ENCODE data around the gene ASTN2.

The ASTN2 gene

GRCh38 chr9:116479056-116479544 lies 935.8 kb downstream of the ASTN2 start:
- Histone ChIP-seq H3K79me2 (ENCODE audit: insufficient read depth, low read length) (no peaks in the 10 kb centered on the region), H4K20me1 (ENCODE audit: insufficient read depth, low read length) (no peaks in the 10 kb centered on the region), H2AFZ (ENCODE audit: low read length) (no peak overlapping the region), H3K9me2 (ENCODE audit: low read depth, low read length) (no peaks in the 10 kb centered on the region), H3K27me3 (ENCODE audit: insufficient read depth, low read length) (no peaks in the 10 kb centered on the region), H3K4me1 (ENCODE audit: insufficient read depth, low read length, severe bottlenecking) (no peaks in the 10 kb centered on the region), H3F3A (ENCODE audit: insufficient read depth, low read length) (no peaks in the 10 kb centered on the region), H3K4me3 (ENCODE audit: low read depth, low read length, poor library complexity, severe bottlenecking) (no peak overlapping the region), H3K27ac (ENCODE audit: low read depth, low read length, poor library complexity, severe bottlenecking) (no peak overlapping the region), H3K36me3 (ENCODE audit: insufficient read depth, low read length) (no peaks in the 10 kb centered on the region), H3K9ac (ENCODE audit: low read length) (no peak overlapping the region), H3K4me2 (ENCODE audit: low read length) (no peak overlapping the region), H3K9me3 (ENCODE audit: low read length) (no peaks in the 10 kb centered on the region)
- TF ChIP-seq EZH2 (IDR thresholded peaks at IDR 0.05; ENCODE audit: borderline replicate concordance, low read length), result no peak
- TF ChIP-seq, protein P1, sequence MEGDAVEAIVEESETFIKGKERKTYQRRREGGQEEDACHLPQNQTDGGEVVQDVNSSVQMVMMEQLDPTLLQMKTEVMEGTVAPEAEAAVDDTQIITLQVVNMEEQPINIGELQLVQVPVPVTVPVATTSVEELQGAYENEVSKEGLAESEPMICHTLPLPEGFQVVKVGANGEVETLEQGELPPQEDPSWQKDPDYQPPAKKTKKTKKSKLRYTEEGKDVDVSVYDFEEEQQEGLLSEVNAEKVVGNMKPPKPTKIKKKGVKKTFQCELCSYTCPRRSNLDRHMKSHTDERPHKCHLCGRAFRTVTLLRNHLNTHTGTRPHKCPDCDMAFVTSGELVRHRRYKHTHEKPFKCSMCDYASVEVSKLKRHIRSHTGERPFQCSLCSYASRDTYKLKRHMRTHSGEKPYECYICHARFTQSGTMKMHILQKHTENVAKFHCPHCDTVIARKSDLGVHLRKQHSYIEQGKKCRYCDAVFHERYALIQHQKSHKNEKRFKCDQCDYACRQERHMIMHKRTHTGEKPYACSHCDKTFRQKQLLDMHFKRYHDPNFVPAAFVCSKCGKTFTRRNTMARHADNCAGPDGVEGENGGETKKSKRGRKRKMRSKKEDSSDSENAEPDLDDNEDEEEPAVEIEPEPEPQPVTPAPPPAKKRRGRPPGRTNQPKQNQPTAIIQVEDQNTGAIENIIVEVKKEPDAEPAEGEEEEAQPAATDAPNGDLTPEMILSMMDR (IDR thresholded peaks at IDR 0.05; ENCODE audit: low read length), result no peak

DNA sequence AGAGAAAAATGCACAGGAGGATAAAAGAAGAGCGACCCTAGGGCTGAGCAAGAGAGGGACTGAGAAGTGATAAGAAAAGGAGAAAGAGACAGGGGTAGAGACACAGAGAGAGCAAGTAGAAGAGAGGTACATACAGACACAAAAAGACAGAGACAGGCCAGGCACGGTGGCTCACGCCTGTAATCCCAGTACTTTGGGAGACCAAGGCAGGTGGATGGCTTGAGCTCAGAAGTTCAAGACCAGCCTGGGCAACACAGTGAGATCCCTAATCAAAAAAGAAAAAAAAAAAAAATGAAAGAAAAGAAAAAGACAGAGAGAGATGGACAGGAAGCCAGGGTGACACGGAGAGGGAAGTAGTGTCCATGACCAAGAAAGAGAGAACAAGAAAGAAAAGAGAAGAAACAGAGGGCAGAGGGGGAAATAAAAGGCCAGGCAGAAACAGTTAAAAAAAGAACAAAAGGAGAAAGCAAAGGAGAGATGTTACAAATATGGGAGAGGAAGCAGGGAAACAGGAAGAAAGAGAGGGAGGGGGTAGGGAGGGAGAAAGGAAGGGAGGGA lies 937.2 kb downstream of the ASTN2 start:
- no peaks in the 10 kb centered on the region for H3K36me3 ChIP-seq (ENCODE audit: insufficient read depth, low read length)
- H3K79me2 ChIP-seq (ENCODE audit: insufficient read depth, low read length), result no peaks in the 10 kb centered on the region
- no peaks in the 10 kb centered on the region for H3K9me3 ChIP-seq (ENCODE audit: low read length)
- no peaks in the 10 kb centered on the region for H3K4me1 ChIP-seq (ENCODE audit: insufficient read depth, low read length, severe bottlenecking)
- no peaks in the 10 kb centered on the region for H3F3A ChIP-seq (ENCODE audit: insufficient read depth, low read length)
- H3K4me2 ChIP-seq (ENCODE audit: low read length), result no peak overlapping the region
- H3K9ac ChIP-seq (ENCODE audit: low read length), result no peak overlapping the region
- H2AFZ ChIP-seq (ENCODE audit: low read length), result no peak overlapping the region
- no peak overlapping the region for H3K27ac ChIP-seq (ENCODE audit: low read depth, low read length, poor library complexity, severe bottlenecking)
- no peaks in the 10 kb centered on the region for H3K9me2 ChIP-seq (ENCODE audit: low read depth, low read length)
- H4K20me1 ChIP-seq (ENCODE audit: insufficient read depth, low read length), result no peaks in the 10 kb centered on the region
- no peaks in the 10 kb centered on the region for H3K27me3 ChIP-seq (ENCODE audit: insufficient read depth, low read length)
- TF ChIP-seq EZH2 (IDR thresholded peaks at IDR 0.05; ENCODE audit: borderline replicate concordance, low read length), result no peak
- TF ChIP-seq, protein P1 (IDR thresholded peaks at IDR 0.05; ENCODE audit: low read length), result no peak
- no peak overlapping the region for H3K4me3 ChIP-seq (ENCODE audit: low read depth, low read length, poor library complexity, severe bottlenecking)

DNA sequence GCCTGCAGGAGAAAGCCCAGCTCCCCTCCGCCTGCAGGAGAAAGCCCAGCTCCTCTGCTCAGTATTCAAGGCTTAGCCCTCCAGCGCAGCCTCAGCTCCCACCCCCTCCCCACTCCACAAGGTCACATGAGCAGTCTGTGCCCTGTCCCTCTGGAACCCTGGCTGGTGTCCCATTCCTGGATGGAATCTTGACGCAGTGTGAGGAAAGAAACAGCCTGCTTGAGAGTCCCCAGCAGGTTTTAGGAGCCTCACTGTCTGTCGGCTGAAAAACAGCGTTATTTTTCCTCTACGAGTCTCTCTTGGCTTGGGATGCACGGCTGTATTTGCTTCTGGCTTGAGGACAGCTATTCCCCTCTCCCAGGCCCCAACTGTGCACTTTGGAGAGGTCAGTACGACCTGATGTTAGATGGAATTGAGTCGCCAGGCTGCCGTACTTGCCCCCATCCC lies 937.9 kb downstream of the ASTN2 start:
- no peaks in the 10 kb centered on the region for H4K20me1 ChIP-seq (ENCODE audit: insufficient read depth, low read length)
- no peaks in the 10 kb centered on the region for H3K4me1 ChIP-seq (ENCODE audit: insufficient read depth, low read length, severe bottlenecking)
- no peaks in the 10 kb centered on the region for H3K79me2 ChIP-seq (ENCODE audit: insufficient read depth, low read length)
- H2AFZ ChIP-seq (ENCODE audit: low read length), result no peak overlapping the region
- H3K4me2 ChIP-seq (ENCODE audit: low read length), result no peak overlapping the region
- H3K9me2 ChIP-seq (ENCODE audit: low read depth, low read length), result no peaks in the 10 kb centered on the region
- H3K27ac ChIP-seq (ENCODE audit: low read depth, low read length, poor library complexity, severe bottlenecking), result no peak overlapping the region
- H3F3A ChIP-seq (ENCODE audit: insufficient read depth, low read length), result no peaks in the 10 kb centered on the region
- H3K36me3 ChIP-seq (ENCODE audit: insufficient read depth, low read length), result no peaks in the 10 kb centered on the region
- TF ChIP-seq, protein P1 (IDR thresholded peaks at IDR 0.05; ENCODE audit: low read length), result no peak
- TF ChIP-seq EZH2 (IDR thresholded peaks at IDR 0.05; ENCODE audit: borderline replicate concordance, low read length), result no peak
- no peaks in the 10 kb centered on the region for H3K9me3 ChIP-seq (ENCODE audit: low read length)
- no peak overlapping the region for H3K4me3 ChIP-seq (ENCODE audit: low read depth, low read length, poor library complexity, severe bottlenecking)
- H3K27me3 ChIP-seq (ENCODE audit: insufficient read depth, low read length), result no peaks in the 10 kb centered on the region
- H3K9ac ChIP-seq (ENCODE audit: low read length), result no peak overlapping the region

Measured in OCI-LY1 (cell line).